Rectal smooth muscle tissue (tissue), 1 donor: ENCODE results near the gene TMEM97.
A peak's percentile ranks its signal among the peaks of the same experiment; 100 is the strongest.

ENCODE experiments used
- H3K27ac ChIP-seq: one replicate; pipeline ENCODE4 v1.7.0; 2013; ENCODE audit warnings: low read depth, low read length, inconsistent platforms
- H3K27me3 ChIP-seq: one replicate; pipeline ENCODE4 v1.7.0; 2013; ENCODE audit warnings: low read length; ENCODE audit not compliant: control insufficient read depth, insufficient read depth
- H3K36me3 ChIP-seq: one replicate; pipeline ENCODE4 v1.7.0; 2013; ENCODE audit warnings: low read length; ENCODE audit not compliant: control insufficient read depth, insufficient read depth
- H3K4me1 ChIP-seq: one replicate; pipeline ENCODE4 v1.7.0; 2013; ENCODE audit warnings: low read length; ENCODE audit not compliant: control insufficient read depth, insufficient read depth
- H3K4me3 ChIP-seq: one replicate; pipeline ENCODE4 v1.7.0; 2013; ENCODE audit warnings: low read length
- H3K9ac ChIP-seq: one replicate; pipeline ENCODE4 v1.7.0; 2013; ENCODE audit warnings: low read length

Gene TMEM97

DNA sequence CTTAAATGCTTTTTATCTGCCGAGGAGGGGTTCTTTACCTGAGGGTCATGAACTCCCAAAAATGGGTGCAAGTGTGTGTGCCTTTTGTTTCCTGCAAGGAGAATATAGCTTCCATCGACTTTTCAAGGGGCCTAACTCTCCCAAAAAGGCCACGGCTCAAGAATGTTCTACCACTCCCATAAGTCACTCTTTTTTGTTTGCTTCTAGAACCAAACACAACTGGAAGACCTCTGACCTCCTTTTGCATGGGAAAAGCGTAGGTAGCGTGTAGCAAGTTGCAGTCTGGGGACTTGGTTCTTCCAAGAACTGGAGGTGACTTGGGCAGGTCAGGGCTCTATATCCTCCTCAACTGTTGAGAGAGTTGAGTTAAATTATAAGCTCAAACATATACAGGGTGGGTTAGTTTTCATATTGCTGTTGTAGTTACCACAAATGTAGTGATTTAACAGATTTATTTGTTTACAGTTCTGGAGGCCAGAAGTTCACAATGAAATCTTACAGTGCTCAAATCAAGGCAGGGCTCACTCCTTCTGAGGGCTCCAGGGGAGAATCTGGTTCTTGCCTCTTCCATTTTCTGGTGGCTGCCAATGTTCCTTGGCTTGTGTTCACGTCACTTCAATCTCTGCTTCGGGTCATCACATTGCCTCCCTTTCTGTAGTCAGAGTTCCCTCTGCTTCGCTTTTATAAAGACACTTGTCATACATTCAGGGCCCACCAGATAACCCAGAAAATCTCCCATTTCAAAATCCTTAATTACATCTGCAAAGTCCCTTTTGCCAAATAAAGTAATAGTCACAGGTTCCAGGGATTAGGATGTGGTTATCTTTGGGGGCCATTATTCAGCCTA lies 1.4 kb downstream of the TMEM97 start:
- Histone ChIP-seq H3K27me3 (no peaks in the 10 kb centered on the region), H3K36me3 (no peaks in the 10 kb centered on the region), H3K4me1 (peaks cover 4% of the 10 kb centered on the region), H3K4me3 (no peak overlapping the region), H3K9ac (no peak overlapping the region), H3K27ac (no peak overlapping the region)

DNA sequence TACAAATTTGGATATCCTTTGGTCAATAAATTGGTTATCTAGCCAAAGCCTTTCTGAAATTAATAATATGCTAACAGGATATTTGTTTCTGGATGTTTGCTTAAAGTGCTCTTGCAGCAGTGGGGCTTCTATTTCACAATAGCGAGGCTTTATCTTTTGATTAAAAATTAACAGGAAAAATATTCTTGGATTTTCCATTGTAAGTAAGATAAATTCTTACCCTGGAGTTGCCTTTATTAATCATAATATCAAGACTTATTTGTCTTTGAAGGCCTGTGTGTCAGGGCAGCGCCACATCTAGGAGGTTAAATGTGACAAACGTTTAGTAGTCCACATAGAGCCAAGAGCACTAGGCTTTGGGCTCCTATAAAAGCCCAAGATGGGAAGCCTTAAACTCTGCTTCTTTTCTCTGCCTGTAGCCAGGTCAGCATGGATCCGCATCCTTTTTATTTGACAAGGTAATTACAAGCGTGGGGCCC lies 5.3 kb downstream of the TMEM97 start:
- H3K27ac ChIP-seq = no peak overlapping the region
- peaks cover 10% of the 10 kb centered on the region for H3K36me3 ChIP-seq
- H3K27me3 ChIP-seq = no peaks in the 10 kb centered on the region
- H3K4me3 ChIP-seq = no peak overlapping the region
- no peak overlapping the region for H3K9ac ChIP-seq
- peaks cover 2% of the 10 kb centered on the region for H3K4me1 ChIP-seq

DNA sequence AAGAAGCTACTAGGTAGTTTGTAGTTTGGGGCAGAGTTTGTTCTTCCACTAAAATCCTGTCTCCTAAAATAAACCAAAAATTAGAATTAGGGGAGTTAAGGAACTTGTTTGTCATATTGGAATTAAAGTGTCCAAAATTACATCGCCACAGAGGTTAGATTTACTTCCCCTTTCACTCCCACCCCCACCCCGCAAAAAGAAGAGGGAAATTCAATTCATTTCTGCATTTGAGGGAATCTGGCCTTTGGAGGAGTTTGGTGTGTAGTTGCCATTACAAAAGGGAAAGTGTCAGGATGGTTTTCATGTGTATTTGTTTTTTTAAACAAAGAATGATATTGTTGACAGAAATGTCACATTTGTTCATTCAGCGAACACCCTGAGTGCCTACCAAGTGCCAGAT lies 5.8 kb downstream of the TMEM97 start:
- H3K27me3 ChIP-seq = no peaks in the 10 kb centered on the region
- H3K36me3 ChIP-seq = peaks cover 12% of the 10 kb centered on the region
- H3K4me1 ChIP-seq = no peaks in the 10 kb centered on the region
- H3K9ac ChIP-seq = no peak overlapping the region
- H3K27ac ChIP-seq = no peak overlapping the region
- H3K4me3 ChIP-seq = no peak overlapping the region

DNA sequence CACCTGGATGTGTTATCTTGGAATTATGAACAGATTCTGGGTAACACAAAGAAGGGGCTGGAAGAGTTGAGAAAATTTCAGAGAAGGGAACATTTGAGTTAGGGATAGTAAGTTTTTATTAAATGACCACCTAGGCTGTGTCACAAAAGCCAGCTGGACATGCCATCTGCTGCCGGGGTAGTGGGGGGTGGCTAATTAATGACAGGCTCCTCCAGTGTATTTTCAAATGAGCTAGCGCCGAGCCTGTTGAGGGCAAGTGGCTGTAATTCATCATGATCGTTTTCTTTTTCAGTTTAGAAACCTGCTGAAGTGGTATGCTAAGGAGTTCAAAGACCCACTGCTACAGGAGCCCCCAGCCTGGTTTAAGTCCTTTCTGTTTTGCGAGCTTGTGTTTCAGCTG lies 6.2 kb downstream of the TMEM97 start:
- no peak overlapping the region for H3K9ac ChIP-seq
- no peaks in the 10 kb centered on the region for H3K4me1 ChIP-seq
- H3K27ac ChIP-seq = no peak overlapping the region

DNA sequence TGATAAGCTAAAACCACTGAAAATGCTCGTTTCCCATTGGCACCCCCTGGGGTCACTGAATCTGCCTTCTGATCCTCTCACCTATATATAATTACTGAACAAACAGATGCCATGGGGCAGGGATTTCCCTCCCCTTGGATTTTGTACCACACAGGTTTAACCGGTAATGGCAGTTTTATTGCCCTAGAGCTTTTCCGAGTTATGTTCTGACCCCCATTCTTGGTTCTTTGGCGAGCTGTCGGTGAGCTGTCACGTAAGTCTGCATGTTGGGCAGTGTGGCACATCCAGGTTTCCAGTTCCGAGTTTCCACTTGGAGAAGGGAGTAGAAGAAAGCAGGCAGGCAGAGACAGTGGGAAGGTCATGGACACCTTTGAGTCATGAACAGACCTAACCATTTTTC lies 7.1 kb downstream of the TMEM97 start:
- H3K4me3 ChIP-seq = no peak overlapping the region
- no peak overlapping the region for H3K27ac ChIP-seq
- no peak overlapping the region for H3K9ac ChIP-seq
- peaks cover 16% of the 10 kb centered on the region for H3K36me3 ChIP-seq
- no peaks in the 10 kb centered on the region for H3K4me1 ChIP-seq
- H3K27me3 ChIP-seq = no peaks in the 10 kb centered on the region

More for the DNA sequence above, 6.2 kb downstream of the TMEM97 start:
- Histone ChIP-seq H3K27me3 (no peaks in the 10 kb centered on the region), H3K4me3 (no peak overlapping the region), H3K36me3 (peaks cover 12% of the 10 kb centered on the region)

DNA sequence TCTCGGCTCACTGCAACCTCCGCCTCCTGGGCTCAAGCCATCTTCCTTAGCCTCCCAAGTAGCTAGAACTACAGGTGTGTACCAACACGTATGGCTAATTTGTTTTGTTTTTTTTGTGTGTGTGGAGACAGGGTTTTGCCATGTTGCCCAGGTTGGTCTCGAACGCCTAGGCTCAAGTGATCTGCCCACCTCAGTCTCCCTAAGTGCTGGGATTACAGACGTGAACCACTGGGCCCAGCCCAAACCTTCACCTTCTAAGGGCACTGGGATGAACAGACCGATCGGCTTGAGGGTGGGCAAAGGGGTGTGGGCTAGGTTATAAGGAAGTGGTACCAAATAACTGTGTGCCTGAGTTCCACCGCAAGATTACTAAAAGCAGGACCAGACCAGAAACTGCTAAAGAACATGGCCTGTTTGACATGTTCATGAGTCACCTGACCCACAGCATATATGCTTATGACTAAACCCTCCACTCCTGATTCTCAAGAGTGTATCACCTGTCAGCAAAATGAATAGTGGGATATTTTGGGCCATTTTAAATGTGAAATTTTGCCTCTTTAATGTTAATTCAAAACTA lies 8.1 kb downstream of the TMEM97 start:
- no peak overlapping the region for H3K4me3 ChIP-seq
- peaks cover 23% of the 10 kb centered on the region for H3K36me3 ChIP-seq
- H3K9ac ChIP-seq = no peak overlapping the region
- no peaks in the 10 kb centered on the region for H3K27me3 ChIP-seq
- no peak overlapping the region for H3K27ac ChIP-seq
- no peaks in the 10 kb centered on the region for H3K4me1 ChIP-seq

DNA sequence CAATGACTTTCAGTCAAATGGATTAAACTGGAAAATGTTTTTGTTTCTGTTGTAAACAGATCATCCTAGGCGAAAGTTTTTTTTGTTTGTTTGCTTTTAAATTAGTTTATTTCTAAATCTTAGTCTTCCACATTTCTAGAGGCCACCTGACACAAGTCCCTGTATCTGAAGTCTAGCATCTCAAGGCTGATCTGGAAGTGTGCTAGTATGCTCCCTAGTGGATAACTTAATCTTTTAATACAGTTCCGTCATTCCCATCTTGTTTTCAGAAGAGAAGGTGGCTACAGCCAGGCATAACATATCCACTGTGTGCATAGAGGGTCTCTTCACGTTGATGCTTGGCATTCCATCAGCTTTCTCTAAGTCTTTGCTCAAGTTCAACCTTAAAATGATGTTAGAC lies 8.7 kb downstream of the TMEM97 start:
- Histone ChIP-seq H3K36me3 (peaks cover 24% of the 10 kb centered on the region), H3K4me1 (no peaks in the 10 kb centered on the region), H3K27ac (no peak overlapping the region), H3K9ac (no peak overlapping the region), H3K27me3 (no peaks in the 10 kb centered on the region), H3K4me3 (no peak overlapping the region)

DNA sequence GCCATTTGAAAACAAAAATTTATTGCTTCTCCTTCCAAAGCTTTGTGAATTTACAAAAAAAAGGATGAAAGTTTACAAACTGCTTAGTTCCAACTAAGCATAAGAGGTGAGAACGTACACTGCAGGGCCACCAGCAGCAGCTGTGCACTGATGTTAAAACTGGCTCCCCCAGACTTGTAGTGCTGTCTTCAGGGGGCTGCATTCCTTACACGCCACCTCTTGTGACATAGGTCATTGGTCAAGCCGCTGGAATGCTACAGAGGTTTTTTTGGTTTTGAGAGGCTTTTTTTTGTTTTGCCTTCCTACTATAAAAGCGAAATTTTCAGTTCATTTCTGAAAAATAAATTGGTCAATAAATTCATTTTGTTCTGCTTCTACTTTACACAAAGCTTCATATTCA lies 9.3 kb downstream of the TMEM97 start:
- Histone ChIP-seq H3K36me3 (peaks cover 24% of the 10 kb centered on the region), H3K27me3 (no peaks in the 10 kb centered on the region), H3K27ac (no peak overlapping the region)

DNA sequence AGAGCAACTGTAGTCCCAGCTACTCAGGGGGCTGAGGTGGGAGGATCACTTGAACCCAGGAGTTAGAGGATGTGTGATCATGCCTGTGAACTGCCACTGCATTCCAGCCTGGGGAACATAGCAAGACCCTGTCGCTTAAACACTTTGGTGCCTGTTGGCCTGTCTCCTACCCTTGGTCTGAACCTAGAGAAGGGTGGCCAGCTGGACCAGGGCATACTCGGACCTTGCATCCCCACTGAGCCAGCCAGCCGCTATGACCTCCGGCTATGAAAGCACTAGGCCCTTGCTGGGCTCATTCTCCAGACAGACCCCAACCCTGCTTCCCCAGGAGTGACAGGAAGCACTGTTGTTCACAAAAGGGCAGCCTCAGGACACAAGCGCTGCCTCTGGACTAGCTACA lies 11.7 kb downstream of the TMEM97 start:
- no peak overlapping the region for H3K4me3 ChIP-seq
- no peak overlapping the region for H3K27ac ChIP-seq
- peaks cover 24% of the 10 kb centered on the region for H3K36me3 ChIP-seq
- H3K27me3 ChIP-seq = no peaks in the 10 kb centered on the region
- peaks cover 5% of the 10 kb centered on the region for H3K4me1 ChIP-seq
- no peak overlapping the region for H3K9ac ChIP-seq

More for the DNA sequence above, 9.3 kb downstream of the TMEM97 start:
- H3K9ac ChIP-seq = no peak overlapping the region
- no peak overlapping the region for H3K4me3 ChIP-seq
- no peaks in the 10 kb centered on the region for H3K4me1 ChIP-seq

DNA sequence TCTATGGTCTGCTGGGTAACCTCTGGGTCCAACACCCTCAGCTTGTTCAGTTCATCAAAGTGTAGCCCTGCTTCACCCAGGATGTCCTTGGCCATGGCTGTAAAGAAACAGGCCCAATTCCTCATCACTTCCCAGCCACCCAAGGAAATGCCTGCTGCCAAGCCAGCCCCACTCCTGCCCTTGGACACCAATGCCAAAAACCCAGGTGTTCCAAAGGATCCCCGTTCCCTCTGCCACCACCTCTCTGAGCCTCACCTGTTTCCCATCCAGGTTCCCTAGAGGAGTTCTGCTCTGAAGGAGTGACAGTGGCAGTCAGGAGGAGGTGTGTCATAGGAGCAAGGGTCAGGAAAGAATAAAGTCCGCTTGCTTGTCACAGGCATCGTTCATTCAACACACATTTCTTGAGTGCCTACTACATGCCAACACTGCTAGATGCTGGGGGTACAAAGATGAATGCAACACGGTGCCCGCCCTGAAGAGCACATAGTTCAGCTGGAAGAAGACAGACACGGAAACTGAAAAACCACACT lies 13.0 kb downstream of the TMEM97 start:
- Histone ChIP-seq H3K36me3 (peaks cover 24% of the 10 kb centered on the region), H3K27me3 (no peaks in the 10 kb centered on the region), H3K27ac (no peak overlapping the region), H3K4me3 (no peak overlapping the region), H3K9ac (no peak overlapping the region), H3K4me1 (peaks cover 8% of the 10 kb centered on the region)

DNA sequence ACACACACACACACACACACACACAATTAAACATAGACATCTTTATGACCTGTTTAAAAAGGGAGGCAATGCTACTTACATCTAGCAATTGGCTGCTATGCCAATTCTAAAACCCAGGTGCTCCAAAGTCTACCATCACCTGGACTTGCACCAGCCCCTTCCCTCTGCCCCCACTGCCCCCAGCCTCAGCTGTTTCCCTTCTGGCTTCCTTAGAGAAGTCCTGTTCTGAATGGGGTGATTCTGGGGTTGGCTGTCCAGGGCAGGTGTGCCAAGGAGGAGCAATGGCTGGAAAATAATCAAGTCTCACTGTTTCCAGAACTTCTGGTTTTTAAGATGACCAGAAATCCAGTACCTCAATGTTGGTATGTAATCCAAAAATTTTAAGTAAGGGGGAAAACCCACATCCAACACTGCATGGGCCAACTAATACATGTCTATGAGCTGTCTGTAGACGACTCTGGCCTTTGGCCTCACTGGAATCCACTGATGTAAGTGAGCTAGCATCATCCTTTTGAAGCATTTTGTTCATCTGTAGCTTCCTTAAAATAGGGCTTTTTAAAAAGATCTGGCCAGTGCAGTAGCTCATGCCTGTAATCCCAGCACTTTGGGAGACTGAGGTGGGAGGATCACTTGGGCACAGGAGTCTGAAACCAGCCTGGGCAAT lies 14.2 kb downstream of the TMEM97 start:
- Histone ChIP-seq H3K4me1 (peaks cover 8% of the 10 kb centered on the region), H3K36me3 (peaks cover 19% of the 10 kb centered on the region), H3K4me3 (no peak overlapping the region), H3K27ac (no peak overlapping the region), H3K9ac (no peak overlapping the region), H3K27me3 (no peaks in the 10 kb centered on the region)

DNA sequence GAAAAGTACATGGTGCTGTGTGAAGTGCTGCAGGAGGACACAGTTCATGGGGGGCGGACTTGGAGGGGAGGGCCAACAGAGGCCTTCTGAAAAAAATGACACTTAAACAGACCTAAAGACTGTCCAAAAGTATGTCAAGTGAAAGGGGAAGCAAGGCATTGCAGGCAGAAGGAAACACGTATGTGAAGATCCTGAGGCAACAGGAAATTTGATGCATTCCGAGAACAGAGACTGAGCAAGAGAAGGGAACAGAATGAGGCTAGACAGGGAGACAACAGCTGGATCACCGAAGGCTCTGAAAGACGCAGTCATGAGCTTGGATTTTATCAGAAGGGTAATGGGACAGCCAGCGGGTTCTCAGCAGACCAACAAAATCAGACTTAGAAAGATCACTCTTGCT lies 15.2 kb downstream of the TMEM97 start:
- Histone ChIP-seq H3K4me1 (peaks cover 8% of the 10 kb centered on the region), H3K27me3 (no peaks in the 10 kb centered on the region), H3K4me3 (peak overlapping the region; percentile 96), H3K36me3 (peaks cover 17% of the 10 kb centered on the region), H3K27ac (no peak overlapping the region), H3K9ac (no peak overlapping the region)
